IMR-90 (cell line): ENCODE data around the gene MOSPD3.

Experiments
- BHLHE40 ChIP-seq: fragments of 150-350 bp; IDR thresholded peaks from 2 replicates; pipeline ENCODE4 v1.6.1; 2016; ENCODE audit warnings: mild to moderate bottlenecking, low read depth, low read length
- CEBPB ChIP-seq: IDR thresholded peaks from 2 replicates; pipeline ENCODE4 v1.6.1; 2012; ENCODE audit warnings: low read depth, low read length, improper control_type of control experiment
- CTCF ChIP-seq: conservative IDR thresholded peaks from 2 replicates; pipeline ENCODE4 v1.5.1; 2012; ENCODE audit warnings: mild to moderate bottlenecking, low read depth, low read length, improper control_type of control experiment
- MAFK ChIP-seq: IDR thresholded peaks from 2 replicates; pipeline ENCODE4 v1.6.1; 2012; ENCODE audit warnings: low read depth, low read length, improper control_type of control experiment
- POLR2A ChIP-seq: IDR thresholded peaks from 2 replicates; pipeline ENCODE4 v1.6.1; 2012; ENCODE audit warnings: mild to moderate bottlenecking, low read depth, low read length
- RCOR1 ChIP-seq: IDR thresholded peaks from 2 replicates; pipeline ENCODE4 v1.6.1; 2012; ENCODE audit warnings: mild to moderate bottlenecking, low read length, improper control_type of control experiment; ENCODE audit not compliant: insufficient replicate concordance
- RFX5 ChIP-seq: IDR thresholded peaks from 2 replicates; pipeline ENCODE4 v1.8.0; 2012; ENCODE audit warnings: low read depth, mild to moderate bottlenecking, low read length, moderate library complexity
- SMC3 ChIP-seq: fragments of 150-350 bp; IDR thresholded peaks from 2 replicates; pipeline ENCODE4 v1.6.1; 2016; ENCODE audit warnings: low read depth, mild to moderate bottlenecking, antibody characterized with exemption, low read length, moderate library complexity

- no peak for TF ChIP-seq POLR2A
- no peak for TF ChIP-seq CEBPB
- TF ChIP-seq CTCF, result no peak
- no peak for TF ChIP-seq RFX5
- no peak for TF ChIP-seq BHLHE40
- TF ChIP-seq SMC3, result no peak
- TF ChIP-seq MAFK, result no peak
- no peak for TF ChIP-seq RCOR1
Measured at GRCh38 chr7:100576384-100576993, 35.9 kb upstream of the MOSPD3 start.
